ENCODE results near the gene SLC3A2.

DNA sequence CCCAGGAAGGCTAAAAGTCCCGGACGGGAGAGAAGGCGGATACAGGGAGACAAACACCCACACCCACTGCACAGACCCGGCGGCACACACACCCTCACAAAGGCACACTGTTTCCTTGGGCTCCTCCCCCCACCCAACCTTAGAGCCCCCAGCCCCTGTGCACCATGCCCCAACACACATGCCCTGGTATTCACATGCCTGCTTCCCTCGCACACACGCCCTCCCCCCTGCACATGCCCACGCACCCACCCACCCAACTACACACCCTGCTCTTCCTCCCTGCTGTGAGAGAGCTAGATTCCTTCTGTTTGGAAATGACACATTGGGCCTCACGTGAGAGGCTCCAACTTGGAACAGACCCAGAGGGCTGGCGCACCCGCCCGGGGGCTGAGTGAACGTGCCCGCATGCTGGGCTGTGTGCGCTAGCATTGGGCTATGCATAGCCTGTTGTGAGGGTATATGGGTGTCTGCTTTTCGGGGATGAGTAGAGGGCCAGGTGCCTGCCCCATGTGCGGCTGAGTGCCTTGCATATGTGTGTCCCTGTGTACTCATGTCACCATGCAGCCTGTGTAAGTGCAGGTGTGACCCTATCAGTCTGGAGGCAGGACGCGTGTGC is 41.0 kb downstream of the SLC3A2 start:
- no peak for TF ChIP-seq POLR2AphosphoS5 (IDR thresholded peaks at IDR 0.05)
- TF ChIP-seq, protein P1, sequence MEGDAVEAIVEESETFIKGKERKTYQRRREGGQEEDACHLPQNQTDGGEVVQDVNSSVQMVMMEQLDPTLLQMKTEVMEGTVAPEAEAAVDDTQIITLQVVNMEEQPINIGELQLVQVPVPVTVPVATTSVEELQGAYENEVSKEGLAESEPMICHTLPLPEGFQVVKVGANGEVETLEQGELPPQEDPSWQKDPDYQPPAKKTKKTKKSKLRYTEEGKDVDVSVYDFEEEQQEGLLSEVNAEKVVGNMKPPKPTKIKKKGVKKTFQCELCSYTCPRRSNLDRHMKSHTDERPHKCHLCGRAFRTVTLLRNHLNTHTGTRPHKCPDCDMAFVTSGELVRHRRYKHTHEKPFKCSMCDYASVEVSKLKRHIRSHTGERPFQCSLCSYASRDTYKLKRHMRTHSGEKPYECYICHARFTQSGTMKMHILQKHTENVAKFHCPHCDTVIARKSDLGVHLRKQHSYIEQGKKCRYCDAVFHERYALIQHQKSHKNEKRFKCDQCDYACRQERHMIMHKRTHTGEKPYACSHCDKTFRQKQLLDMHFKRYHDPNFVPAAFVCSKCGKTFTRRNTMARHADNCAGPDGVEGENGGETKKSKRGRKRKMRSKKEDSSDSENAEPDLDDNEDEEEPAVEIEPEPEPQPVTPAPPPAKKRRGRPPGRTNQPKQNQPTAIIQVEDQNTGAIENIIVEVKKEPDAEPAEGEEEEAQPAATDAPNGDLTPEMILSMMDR (IDR thresholded peaks at IDR 0.05 in 8 of 11, conservative IDR thresholded peaks at IDR 0.05 in 3 of 11): no peak
- no peak for TF ChIP-seq POLR2A (IDR thresholded peaks at IDR 0.05)

Measured in spleen (tissue), 7 donors.